GM19395 (cell line): Measurements from ENCODE around the gene ACOT7.

Experiments used
- ATAC-seq: cut with Tn5 transposase; IDR thresholded peaks from one replicate; pipeline ENCODE4 v1.9.1; 2021; ENCODE audit warnings: mild to moderate bottlenecking, moderate library complexity; ENCODE audit not compliant: unreplicated experiment

Gene ACOT7

DNA sequence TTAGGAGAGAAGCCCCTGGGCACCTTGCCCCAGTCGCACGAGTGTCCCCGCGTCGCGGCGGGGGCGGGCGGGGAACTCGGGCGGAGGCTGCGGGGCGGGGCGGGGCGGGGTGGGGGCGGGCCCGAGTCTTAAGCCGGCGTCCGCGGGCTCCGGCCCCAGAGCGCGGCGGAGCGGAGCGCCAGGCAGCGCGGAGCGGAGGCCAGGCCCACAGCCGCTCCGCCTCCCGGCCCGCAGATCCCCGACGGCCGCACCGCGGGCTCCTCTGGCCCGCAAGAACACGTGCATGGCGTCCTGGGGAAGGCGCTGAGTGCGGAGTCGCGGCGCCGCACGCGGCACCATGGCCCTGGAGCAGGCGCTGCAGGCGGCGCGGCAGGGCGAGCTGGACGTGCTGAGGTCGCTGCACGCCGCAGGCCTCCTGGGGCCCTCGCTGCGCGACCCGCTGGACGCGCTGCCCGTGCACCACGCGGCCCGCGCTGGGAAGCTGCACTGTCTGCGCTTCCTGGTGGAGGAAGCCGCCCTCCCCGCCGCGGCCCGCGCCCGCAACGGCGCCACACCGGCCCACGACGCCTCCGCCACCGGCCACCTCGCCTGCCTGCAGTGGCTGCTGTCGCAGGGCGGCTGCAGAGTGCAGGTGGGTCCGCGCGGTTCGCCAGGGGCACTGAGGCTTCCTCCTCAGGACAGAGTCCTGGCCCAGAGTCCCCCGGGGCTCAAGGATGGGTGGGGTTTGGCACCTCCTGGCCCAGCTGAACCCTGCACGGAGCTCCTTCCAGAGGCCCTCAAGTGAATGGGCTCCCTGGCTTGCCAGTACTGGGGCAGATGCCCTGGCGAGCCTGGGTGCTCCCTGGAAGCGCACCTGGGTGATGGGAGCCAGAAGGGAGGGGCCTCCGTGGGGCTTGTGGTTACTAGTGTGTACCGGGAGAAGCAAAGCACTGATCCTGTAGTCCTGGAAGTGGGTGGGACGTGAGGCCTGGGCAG, 31.3 kb upstream of the ACOT7 start, which contains the start of gene ESPN:
ESPN (plus strand) TSS at position 158 of the 975 bp plus-strand sequence; CDS start at position 338, 180 bp downstream.
- ATAC-seq: no peak

- ATAC-seq: no peak
These were observed 30.5 kb upstream of the ACOT7 start for GRCh38 chr1:6424000-6424565.

- peak; percentile 65 for ATAC-seq
These were observed 29.9 kb upstream of the ACOT7 start for GRCh38 chr1:6423321-6423999.

DNA sequence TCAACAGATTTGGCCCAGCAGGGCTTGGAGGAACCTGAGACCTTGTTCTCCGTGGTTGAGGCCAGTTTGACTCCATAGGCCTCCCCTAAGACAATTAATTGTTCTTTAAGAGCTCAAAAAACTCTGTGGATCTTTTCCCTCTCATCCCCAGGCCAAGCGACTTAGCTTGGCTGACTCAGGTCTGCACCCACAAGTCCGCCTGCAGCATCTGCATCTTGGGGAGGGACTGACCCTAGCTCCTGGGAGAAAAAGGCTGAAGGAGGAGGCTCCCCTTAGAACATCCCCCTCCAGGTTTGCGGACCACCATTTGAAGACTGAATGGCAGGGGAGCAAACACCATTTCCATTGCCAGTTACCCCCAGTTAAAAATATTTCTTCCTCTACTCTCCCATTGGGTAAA, 27.7 kb upstream of the ACOT7 start:
- no peak for ATAC-seq

DNA sequence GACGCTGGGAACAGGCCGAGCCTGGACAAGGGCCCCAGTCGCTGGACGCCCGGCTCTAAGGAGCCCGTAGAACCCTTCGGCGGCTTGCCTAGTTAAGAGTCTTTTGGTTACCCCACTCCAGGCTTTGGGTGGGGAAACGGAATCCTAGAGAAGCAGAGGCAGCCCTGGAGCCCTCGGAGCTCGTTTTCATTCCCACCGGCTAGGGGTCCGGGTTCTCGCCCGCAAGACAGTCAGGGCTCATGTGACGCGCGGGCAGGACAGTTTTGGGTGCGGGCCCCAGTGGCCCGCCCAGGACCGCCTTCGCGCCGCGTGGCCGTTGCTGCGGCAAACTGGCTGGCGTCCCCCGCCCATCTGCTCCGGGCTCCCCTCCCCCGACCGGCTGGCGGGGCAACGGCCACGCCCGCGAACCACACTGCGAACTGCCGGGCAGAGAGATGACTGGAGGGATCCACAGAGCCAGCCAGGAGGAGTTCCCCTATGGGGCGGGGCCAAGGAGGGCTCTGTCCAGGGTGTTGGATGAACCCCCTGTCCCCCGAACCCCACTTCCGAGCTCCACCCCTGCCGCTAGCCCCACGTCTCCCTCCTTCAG, 27.0 kb upstream of the ACOT7 start:
- ATAC-seq: no peak

- ATAC-seq: no peak
These were observed 26.4 kb upstream of the ACOT7 start, which contains the start of gene HES2 for GRCh38 chr1:6419804-6420453. HES2 (minus strand) TSS chr1:6419919; CDS start chr1:6419820, 99 bp downstream.

GRCh38 chr1:6419397-6419803, 25.8 kb upstream of the ACOT7 start:
- no peak for ATAC-seq

- no peak for ATAC-seq
These were observed 25.3 kb upstream of the ACOT7 start for GRCh38 chr1:6418668-6419396.

DNA sequence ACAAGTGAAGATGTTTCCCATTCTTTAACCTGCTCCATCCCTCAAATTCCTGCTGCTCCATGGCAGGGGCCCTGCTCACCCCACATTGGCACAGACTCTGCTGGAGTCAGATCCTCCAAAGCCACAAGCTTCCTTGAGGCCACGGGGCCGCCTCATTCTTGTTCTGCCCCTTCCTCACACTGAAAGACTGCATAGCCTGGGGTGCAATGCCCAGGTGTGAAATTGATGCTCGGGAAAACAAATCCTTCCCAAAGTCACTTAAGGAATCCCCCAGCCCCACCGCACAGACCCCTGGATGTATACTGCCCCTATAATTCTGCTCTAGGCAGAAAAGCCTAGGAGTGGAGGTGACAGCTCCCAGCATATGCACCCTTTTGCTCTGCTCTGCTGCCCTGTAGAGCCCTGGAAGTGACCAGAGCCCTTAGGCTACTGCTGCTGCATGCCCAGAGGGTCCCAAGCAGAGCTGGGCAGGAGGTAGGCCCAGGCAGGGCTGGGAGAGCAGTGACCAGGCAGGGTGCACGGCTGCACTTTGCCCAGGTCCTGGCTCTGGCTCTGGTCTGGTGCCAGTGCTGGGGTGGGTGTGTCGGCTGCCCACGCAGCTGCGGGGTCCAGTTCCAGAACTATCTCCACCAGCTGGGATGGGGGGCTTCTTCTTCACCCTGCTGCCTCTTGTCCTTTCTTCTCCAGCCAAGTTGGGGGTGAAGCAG, 24.5 kb upstream of the ACOT7 start:
- ATAC-seq: no peak

GRCh38 chr1:6416906-6417305, 23.3 kb upstream of the ACOT7 start:
- no peak for ATAC-seq

DNA sequence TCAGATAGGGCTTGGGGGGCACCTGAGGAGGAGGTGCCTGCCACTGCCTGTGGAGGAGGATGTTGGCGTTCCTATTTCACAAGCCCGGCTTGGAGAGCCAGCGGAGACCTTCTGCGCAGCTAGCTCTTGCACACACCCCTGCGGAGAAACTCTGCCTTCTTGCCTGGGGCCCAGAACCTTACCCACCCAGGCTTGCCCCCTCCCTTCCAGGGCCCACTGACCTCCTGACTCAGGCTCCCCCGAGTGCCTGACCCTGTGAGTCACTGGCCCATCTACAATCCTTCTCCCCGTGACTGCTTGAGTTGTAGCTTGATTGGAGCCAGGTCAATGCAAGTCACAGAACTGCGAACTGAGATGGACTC, 22.7 kb upstream of the ACOT7 start:
- ATAC-seq: no peak

GRCh38 chr1:6414881-6415626, 21.5 kb upstream of the ACOT7 start:
- ATAC-seq: no peak

DNA sequence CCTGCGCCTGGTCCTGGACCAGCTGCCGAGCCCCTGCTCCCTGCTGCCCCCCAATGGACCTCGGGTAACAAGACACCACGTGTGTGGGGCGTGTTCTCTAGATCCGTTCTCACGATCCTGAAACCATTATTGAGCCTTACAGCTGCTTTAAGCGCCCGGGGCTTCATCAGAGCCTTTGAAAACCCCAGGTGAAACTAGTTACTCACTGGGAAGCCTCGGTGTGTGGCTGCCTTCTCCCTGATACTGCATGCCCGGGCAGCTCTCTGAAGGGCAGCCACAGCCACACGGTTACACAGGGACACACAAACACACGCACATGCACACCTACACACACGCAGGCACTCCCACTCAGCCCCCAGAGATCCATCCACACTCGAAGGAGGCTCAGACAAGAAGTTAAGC, 20.9 kb upstream of the ACOT7 start:
- peak; percentile 82 for ATAC-seq

- no peak for ATAC-seq
These were observed 19.3 kb upstream of the ACOT7 start for GRCh38 chr1:6412896-6413295.

DNA sequence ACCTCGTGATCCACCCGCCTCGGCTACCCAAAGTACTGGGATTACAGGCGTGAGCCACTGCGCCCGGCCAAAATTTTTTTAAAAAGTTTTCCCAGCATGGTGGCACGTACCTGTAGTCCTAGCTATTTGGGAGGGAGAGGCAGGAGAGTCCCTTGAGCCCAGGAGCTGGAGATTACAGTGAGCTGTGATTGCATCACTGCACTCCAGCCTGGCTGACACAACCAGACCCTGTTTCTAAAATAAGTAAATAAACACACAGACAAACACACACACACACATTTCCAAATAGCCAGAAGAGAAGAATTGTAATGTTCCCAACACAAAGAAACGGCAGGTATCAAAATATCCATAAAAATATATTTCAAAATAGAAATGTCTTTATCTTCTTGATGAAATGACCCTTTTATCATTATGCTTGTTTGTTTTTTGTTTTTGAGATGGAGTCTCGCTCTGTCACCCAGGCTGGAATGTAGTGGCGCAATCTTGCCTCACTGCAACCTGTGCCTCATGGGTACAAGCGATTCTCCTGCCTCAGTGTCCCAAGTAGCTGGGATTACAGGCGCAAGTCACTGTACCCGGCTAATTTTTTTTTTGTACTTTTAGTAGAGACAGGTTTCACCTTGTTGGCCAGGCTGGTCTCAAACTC, 16.8 kb upstream of the ACOT7 start:
- ATAC-seq: no peak

DNA sequence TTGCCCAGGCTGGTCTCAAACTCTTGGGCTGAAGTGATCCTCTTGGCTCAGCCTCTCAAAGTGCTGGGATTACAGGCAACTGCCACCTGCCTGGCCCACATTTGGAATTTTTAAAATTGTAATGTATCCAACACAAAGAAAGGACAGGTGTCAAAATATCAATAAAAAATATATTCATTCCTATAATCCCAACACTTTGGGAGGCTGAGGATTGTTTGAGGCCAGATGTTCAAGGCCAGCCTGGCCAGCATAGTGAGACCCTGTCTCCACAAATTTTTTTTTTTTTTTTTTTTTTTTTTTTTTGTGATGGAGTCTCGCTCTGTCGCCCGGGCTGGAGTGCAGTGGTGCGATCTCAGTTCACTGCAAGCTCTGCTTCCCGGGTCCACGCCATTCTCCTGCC, 16.2 kb upstream of the ACOT7 start:
- ATAC-seq: no peak

- no peak for ATAC-seq
These were observed 15.5 kb upstream of the ACOT7 start for GRCh38 chr1:6409053-6409452.

- ATAC-seq: no peak
These were observed 14.5 kb upstream of the ACOT7 start for GRCh38 chr1:6408023-6408422.
